ENCODE measurements around the gene FMO4.
A peak's percentile ranks its signal among the peaks of the same experiment; 100 is the strongest.
"Not testable (repeated sequence)": the region's sequence is repeated elsewhere in the genome, so short reads cannot be mapped to it uniquely, and the experiment has no call there.

The FMO4 gene

GRCh38 chr1:171339345-171339744, 25.4 kb downstream of the FMO4 start:
- DNase-seq = not testable (repeated sequence)

- DNase-seq = no peak
These were observed 29.9 kb downstream of the FMO4 start for GRCh38 chr1:171343727-171344472.

- no peak for DNase-seq
These were observed 30.5 kb downstream of the FMO4 start for GRCh38 chr1:171344473-171344820.

- no peak for DNase-seq
These were observed 31.6 kb downstream of the FMO4 start for GRCh38 chr1:171345536-171345935.

- no peak for DNase-seq
These were observed 32.9 kb downstream of the FMO4 start for GRCh38 chr1:171346881-171347280.

DNA sequence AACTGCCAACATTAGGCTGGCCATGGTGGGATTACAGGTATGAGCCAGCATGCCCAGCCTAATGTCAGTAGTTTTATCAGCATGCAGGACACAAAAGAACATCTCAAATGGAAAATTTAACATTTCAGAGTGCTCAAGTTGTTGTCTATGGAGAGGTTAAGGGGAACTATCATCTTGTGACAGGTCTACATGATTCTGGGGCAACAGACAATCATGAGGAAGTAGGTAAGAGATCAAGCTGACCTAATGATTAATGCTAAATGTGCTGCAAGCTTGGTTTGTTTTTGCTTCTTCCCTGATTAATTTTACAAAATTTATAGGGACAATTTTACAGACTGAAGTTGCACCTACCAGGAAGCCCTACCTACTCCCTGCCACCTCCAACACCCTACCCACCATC, 36.6 kb downstream of the FMO4 start:
- no peak for DNase-seq

GRCh38 chr1:171351961-171352360, 38.0 kb downstream of the FMO4 start:
- DNase-seq = no peak

GRCh38 chr1:171352554-171352953, 38.6 kb downstream of the FMO4 start:
- DNase-seq = no peak

DNA sequence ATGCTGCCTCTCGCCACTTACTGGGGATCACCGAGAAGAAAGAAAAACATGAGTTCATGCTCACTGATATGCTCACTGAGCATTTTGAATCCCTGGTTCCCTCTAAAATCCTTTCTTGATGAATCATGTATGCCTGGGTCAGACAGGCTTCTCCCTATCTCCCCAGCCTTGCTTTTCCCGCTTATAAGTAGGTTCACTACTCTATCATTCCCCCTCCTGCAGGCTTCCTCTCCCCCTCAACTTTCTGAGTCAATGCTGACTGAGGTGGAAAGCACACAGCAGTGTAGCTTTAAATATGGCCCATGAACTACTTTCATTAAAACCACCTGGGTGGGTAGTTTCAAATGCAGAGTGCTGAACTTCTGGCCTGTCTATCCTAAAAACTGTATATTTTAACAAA, 41.7 kb downstream of the FMO4 start:
- DNase-seq = no peak

- no peak for DNase-seq
These were observed 43.2 kb downstream of the FMO4 start for GRCh38 chr1:171357179-171357578.

GRCh38 chr1:171359355-171359648, 45.3 kb downstream of the FMO4 start:
- not testable (repeated sequence) for DNase-seq

DNA sequence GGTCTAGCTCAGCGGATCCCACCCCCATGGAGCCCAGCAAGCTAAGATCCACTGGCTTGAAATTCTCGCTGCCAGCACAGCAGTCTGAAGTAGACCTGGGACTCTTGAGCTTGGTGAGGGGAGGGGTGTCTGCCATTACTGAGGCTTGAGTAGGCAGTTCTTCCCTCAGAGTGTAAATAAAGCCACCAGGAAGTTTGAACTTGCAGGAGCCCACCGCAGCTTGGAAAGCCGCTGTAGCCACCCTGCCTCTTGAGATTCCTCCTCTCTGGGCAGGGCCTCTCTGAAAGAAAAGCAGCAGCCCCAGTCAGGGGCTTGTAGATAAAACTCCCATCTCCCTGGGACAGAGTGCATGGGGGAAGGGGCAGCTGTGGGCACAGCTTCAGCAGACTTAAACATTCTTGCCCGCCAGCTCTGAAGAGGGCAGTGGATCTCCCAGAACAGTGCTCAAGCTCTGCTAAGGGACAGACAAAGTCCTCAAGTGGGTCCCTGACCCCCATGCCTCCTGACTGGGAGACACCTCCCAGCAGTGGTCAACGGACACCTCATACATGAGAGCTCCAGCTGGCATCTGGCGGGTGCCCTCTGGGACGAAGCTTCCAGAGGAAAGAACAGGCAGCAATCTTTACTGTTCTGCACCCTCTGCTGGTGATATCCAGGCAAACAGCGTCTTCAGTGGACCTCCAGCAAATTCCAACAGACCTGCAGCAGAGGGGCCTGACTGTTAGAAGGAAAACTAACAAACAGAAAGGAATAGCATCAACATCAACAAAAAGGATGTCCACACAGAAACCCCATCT, 45.9 kb downstream of the FMO4 start:
- not testable (repeated sequence) for DNase-seq

- peak; percentile 32 for DNase-seq
These were observed 52.1 kb downstream of the FMO4 start for GRCh38 chr1:171366085-171366484.

DNA sequence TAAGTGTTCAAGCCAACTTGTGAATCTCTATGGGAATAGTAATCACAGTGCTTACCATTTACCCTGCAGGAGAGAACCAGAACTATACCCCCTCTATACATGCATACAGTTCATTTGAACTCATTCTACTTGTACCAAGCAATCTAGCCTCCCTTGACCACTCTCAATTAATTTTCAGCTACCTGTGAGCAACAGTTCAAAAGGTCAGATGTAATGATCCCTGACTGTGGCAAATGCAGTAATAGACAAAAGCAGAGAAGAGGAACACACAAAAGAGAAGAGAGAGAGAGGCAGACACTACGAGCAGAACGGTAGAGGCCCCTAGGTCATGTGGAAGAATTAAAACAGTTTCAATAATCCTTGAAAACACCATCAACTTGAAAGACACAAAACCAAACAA, 52.8 kb downstream of the FMO4 start:
- no peak for DNase-seq

DNA sequence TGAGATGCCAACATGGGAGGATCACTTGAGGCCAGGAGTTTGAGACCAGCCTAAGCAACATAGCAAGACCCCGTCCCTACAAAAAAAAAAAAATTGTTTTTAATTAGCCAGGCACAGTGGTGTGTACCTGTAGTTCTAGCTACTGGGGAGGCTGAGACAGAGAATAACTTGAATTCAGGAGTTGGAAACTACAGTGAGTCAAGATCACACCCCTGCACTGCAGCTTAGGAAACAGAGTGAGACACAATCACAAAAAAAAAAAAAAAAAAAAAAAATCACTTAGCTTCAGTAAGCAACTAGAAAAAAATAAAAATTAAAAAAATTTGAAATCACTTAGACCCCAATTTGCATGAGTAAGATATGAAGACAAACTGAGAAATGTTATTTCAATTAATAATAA, 53.5 kb downstream of the FMO4 start:
- no peak for DNase-seq

- no peak for DNase-seq
These were observed 58.6 kb downstream of the FMO4 start for GRCh38 chr1:171372418-171373084.

DNA sequence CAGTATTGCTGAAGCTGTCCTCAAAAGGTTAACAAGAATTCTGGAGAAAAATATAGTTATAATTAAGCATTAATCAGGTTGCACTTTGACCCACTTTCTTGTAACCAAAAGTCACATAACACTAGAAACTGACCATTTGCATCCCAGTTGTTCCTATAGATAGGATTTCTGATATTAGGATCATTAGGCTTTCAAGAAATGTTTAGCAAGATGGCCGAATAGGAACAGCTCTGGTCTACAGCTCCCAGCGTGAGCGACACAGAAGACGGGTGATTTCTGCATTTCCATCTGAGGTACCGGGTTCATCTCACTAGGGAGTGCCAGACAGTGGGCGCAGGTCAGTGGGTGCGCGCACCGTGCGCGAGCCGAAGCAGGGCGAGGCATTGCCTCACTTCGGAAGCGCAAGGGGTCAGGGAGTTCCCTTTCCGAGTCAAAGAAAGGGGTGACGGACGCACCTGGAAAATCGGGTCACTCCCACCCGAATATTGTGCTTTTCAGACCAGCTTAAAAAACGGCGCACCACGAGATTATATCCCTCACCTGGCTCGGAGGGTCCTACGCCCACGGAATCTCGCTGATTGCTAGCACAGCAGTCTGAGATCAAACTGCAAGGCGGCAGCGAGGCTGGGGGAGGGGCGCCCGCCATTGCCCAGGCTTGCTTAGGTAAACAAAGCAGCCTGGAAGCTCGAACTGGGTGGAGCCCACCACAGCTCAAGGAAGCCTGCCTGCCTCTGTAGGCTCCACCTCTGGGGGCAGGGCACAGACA, 59.6 kb downstream of the FMO4 start:
- DNase-seq = not testable (repeated sequence)

- peak; percentile 24 for DNase-seq
These were observed 65.9 kb downstream of the FMO4 start for GRCh38 chr1:171379846-171380245.

- no peak for DNase-seq
These were observed 67.9 kb downstream of the FMO4 start for GRCh38 chr1:171381866-171382210.

DNA sequence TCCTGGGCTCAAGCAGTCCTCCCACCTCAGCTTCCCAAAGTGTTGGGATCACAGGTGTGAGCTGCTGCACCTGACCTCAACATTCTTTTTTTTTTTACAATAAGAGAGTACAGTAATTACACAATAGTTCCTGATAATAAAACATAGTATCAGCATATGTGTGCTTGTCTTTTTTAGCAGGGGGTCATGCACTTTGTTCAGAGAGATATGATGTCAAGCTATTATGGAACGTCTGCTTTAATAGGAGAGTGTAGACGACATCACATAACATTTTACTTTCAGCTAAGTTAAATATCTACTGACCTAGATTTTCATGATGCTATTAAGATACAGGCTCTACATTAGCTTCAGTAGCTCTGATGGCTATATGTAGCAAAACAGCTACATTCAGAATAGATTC, 70.5 kb downstream of the FMO4 start:
- no peak for DNase-seq

- peak; percentile 4 for DNase-seq
These were observed 75.2 kb downstream of the FMO4 start for GRCh38 chr1:171389171-171389570.

- DNase-seq = not testable (repeated sequence)
These were observed 76.8 kb downstream of the FMO4 start for GRCh38 chr1:171390740-171391139.
